Heart left ventricle (tissue), 16 donors: Measurements from ENCODE around the gene NLK. TPM values are rescaled to one million over a fixed set of nuclear protein-coding genes. Genes with fewer than 3 reads are reported as not detected.

Experiments
- ATAC-seq, 4 donors: fragments of 200-7000 bp; cut with Tn5 transposase; one replicate each; pipeline ENCODE4 v1.9.1; 2020 to 2022; ENCODE audit warnings: moderate library complexity in 4 of 4, mild to moderate bottlenecking in 3 of 4, moderate number of reproducible peaks in 1 of 4
- DNase-seq, 5 donors: peaks; one replicate each; pipeline ENCODE4 v3.0.0-alpha.2; 2020
- H3K27ac ChIP-seq, 12 donors: fragments of 200-600 bp; sonication (generic) in 4 of 12; one replicate each; pipeline versions ENCODE4 v1.5.0 to v1.8.0; 2016 to 2022; ENCODE audit warnings: mild to moderate bottlenecking in 2 of 12
- H3K27me3 ChIP-seq, 9 donors: fragments of 200-600 bp; sonication (generic) in 2 of 9; one replicate each; pipeline versions ENCODE4 v1.5.1 to v1.8.0; 2016 to 2022; ENCODE audit warnings: mild to moderate bottlenecking in 3 of 9
- H3K36me3 ChIP-seq, 9 donors: fragments of 200-600 bp; sonication (generic) in 2 of 9; one replicate each; pipeline versions ENCODE4 v1.5.0 to v1.8.0; 2018 to 2022; ENCODE audit warnings: mild to moderate bottlenecking in 2 of 9
- H3K4me1 ChIP-seq, 12 donors: fragments of 200-600 bp; sonication (generic) in 4 of 12; one replicate each; pipeline versions ENCODE4 v1.5.0 to v1.8.0; 2016 to 2022; ENCODE audit warnings: mild to moderate bottlenecking in 3 of 12
- H3K4me3 ChIP-seq, 12 donors: fragments of 200-600 bp; sonication (generic) in 4 of 12; one replicate each; pipeline versions ENCODE4 v1.5.0 to v1.8.0; 2017 to 2022; ENCODE audit warnings: mild to moderate bottlenecking in 9 of 12, moderate library complexity in 4 of 12
- H3K9me3 ChIP-seq, 12 donors: fragments of 200-600 bp; sonication (generic) in 4 of 12; one replicate each; pipeline versions ENCODE4 v1.5.0 to v1.8.0; 2016 to 2022; ENCODE audit warnings: mild to moderate bottlenecking in 1 of 12
- POLR2A ChIP-seq, 2 donors: fragments of 450-650 bp; IDR thresholded peaks; one replicate each; pipeline ENCODE4 v1.6.1; 2017; ENCODE audit warnings: antibody characterized with exemption in 2 of 2, mild to moderate bottlenecking in 2 of 2, moderate library complexity in 2 of 2
- WGBS, 4 donors: extraction: QIAGEN DNeasy Blood & Tissue Kit in 2 of 4; methylation state at CpG; one replicate each; pipeline versions ENCODE4 v1.1.5 to v1.1.7; 2013 to 2018; 5-methylcytosine and 5-hydroxymethylcytosine counted together
- intact Hi-C, 10 donors: fragments of 100-400 bp; cut with DNase I; formaldehyde crosslinking; loops; one replicate each; pipeline versions ENCODE4 v1.11.1 to v1.14.2; 2022
- polyA plus RNA-seq, 2 donors: library from polyadenylated mRNA; stranded (reverse); fragments of 200-250 nt; gene quantifications; one replicate each; pipeline ENCODE4 v1.2.3, GENCODE V29; 2013
- total RNA-seq, 9 donors: library from RNA; depleted of rRNA in 2 of 9; stranded (reverse); fragments of >200 nt in 2 of 9; fragmentation: NEBNext Ultra II Directional in 3 of 9; extraction: Animal tissue kit (Norgen Biotek cat#: 25700) in 3 of 9; gene quantifications; one replicate each; pipeline versions ENCODE4 v1.1.0 to v1.2.4, GENCODE V29; 2016 to 2023
- TF ChIP-seq, protein P1 (sequence below), 12 donors: fragments of 200-600 bp; sonication (generic) in 4 of 12; IDR thresholded peaks; one replicate each; pipeline versions ENCODE4 v1.5.0 to v1.8.0; 2018 to 2022; ENCODE audit warnings: antibody characterized with exemption in 12 of 12, mild to moderate bottlenecking in 5 of 12
- donor health status: ischemic (EF 13 %, LVEDD 7.1; RV severe dilation, severe dysfunction).
- donor health status: healthy with polysubstance abuse.
- donor health status: DM: no; HTN: yes; CAD: no.
- donor health status: DM: no; HTN: no; CAD: no.
- donor health status: ischemic (EF 25% LVEDD 6.9; RV normal size, moderate dysfunction).
- donor health status: ischemic (EF 25% LVEDD 5.7; RV mildly dilated, moderate dysfunction).
- donor health status: healthy.
- donor health status: DM: yes; HTN: yes; CAD: no.
- donor health status: ischemic (EF 35%, LVEDD 5.7; RV mildly dilated, moderate dysfunction).
- donor health status: nonischemic (EF 11% LVEDD 7.7; RV severe dilation, severe dysfunction).
- donor health status: DM: yes; HTN: yes; CAD: no.
- donor health status: PGD.
- donor health status: ischemic (EF 29% LVEDD 5.4; RV normal size, mild dysfunction).
- donor health status: nonischemic (EF 23%, LVEDD 6.1; RV moderate dilation, normal function).

NLK gene
- total and polyA plus RNA-seq, 11 donors = 8.1 to 29.1 (median 20.0) TPM

DNA sequence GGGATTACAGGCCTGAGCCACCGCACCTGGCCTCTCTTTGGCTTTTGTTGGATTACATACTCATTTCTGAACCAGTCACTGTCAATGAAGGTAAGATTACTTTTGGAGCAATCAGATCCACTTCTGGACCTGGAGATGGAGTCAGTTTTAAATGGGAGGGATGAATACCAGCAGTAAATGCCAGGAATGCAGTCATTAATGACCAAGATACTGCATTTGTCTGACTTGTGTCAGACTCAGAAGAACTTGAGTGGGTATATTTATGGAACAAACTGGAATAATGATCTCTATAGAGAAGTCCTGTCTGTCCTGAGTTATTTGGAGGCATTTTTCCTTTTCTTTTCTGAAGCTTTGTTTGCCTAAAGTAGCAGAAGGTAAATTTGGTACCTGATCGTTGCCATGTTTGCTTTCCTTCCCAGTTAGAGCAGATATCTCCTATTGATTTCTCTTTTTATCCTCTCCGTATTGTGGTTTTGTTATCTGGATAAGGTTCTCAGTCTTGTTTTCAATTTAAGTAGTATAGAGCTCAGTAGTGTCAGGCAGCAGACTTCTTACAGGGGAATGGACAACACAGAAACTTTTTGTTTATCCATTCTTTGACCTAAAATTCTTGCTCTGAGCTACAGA, 10.7 kb downstream of the NLK start:
- Histone ChIP-seq H3K4me1 (peaks cover 4 to 76% (median 43%) of the 10 kb centered on the region in 12 donors), H3K9me3 (no peaks in the 10 kb centered on the region), H3K27me3 (no peaks in the 10 kb centered on the region), H3K36me3 (no peaks in the 10 kb centered on the region), H3K4me3 (no peak overlapping the region), H3K27ac (peak overlapping the region in 3 of 12 donors; percentile 17 to 44 (median 17))
- TF ChIP-seq, protein P1, sequence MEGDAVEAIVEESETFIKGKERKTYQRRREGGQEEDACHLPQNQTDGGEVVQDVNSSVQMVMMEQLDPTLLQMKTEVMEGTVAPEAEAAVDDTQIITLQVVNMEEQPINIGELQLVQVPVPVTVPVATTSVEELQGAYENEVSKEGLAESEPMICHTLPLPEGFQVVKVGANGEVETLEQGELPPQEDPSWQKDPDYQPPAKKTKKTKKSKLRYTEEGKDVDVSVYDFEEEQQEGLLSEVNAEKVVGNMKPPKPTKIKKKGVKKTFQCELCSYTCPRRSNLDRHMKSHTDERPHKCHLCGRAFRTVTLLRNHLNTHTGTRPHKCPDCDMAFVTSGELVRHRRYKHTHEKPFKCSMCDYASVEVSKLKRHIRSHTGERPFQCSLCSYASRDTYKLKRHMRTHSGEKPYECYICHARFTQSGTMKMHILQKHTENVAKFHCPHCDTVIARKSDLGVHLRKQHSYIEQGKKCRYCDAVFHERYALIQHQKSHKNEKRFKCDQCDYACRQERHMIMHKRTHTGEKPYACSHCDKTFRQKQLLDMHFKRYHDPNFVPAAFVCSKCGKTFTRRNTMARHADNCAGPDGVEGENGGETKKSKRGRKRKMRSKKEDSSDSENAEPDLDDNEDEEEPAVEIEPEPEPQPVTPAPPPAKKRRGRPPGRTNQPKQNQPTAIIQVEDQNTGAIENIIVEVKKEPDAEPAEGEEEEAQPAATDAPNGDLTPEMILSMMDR (IDR thresholded peaks at IDR 0.05) = no peak
- TF ChIP-seq POLR2A (IDR thresholded peaks at IDR 0.05) = no peak
- ATAC-seq = no peak
- intact Hi-C loops = no loop called here
- 57 to 62% (median 60%) methylated on average over 3 of the region's 3 CpGs for WGBS, 4 donors
- DNase-seq = no peak

DNA sequence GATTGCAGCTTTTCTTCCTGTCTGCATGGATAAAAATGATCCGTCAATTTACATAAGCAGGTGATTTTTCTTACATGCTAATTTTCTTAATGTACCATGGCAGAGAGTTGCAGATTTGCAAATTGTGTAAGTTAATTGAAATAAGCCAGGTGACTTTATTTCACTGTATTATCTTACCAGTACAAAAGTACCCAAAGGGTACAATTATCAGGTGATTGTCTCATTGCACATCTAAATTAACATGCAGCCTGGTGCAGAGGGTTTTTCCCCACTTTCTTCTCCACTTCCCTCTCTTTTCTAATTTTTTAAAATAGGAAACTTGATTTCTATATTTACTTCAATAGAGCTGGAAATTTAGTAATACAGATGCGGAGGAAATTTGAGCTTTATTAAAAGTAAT, 11.2 kb downstream of the NLK start:
- 77 to 84% (median 81%) methylated on average over 2 of the region's 2 CpGs for WGBS, 4 donors
- H3K27me3 ChIP-seq = no peaks in the 10 kb centered on the region
- no peak for DNase-seq
- no peak for TF ChIP-seq POLR2A (IDR thresholded peaks at IDR 0.05)
- TF ChIP-seq, protein P1 (IDR thresholded peaks at IDR 0.05) = no peak
- H3K36me3 ChIP-seq = no peaks in the 10 kb centered on the region
- H3K9me3 ChIP-seq = no peaks in the 10 kb centered on the region
- no peak overlapping the region for H3K27ac ChIP-seq
- intact Hi-C loops = no loop called here
- no peak overlapping the region for H3K4me3 ChIP-seq
- peaks cover 4 to 75% (median 43%) of the 10 kb centered on the region in 12 donors for H3K4me1 ChIP-seq
- no peak for ATAC-seq

DNA sequence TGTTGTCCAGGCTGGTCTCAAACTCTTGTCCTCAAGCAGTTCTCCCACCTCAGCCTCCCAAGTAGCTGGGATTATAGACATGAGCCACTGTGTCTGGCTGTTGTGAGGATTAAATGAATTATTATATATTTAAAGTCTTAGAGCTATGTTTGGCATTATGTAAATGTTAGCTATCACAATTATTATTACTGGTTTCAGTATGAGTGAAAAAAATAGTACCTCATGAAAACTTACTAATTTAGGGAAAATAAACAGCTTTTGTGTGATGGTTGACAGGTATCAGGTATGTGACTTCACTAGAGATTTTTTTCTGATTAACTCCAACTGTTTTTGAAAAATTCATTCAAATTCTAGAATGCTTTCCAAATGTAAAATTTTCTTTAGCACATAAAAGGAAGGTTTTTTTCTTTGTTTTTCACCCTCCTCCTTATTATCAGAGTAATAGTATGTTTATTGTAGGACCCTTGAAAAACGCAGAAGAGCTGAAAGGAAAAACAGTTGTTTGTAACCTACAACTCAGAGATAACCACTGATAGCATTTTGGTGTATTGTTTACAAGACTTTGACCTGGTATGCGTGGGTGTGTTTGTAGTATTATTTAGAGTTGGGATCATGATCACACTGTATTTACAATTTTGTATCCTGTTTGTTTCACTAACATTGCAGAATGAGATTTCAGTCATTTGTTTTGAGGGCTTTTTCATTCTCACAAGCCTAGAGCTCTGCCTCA, 13.2 kb downstream of the NLK start:
- Histone ChIP-seq H3K27ac (no peak overlapping the region), H3K4me1 (peaks cover 4 to 69% (median 45%) of the 10 kb centered on the region in 12 donors), H3K27me3 (no peaks in the 10 kb centered on the region), H3K36me3 (no peaks in the 10 kb centered on the region), H3K4me3 (no peak overlapping the region), H3K9me3 (no peaks in the 10 kb centered on the region)
- ATAC-seq (no peak), DNase-seq (no peak)
- intact Hi-C loops = no loop called here
- TF ChIP-seq POLR2A (IDR thresholded peaks at IDR 0.05) = no peak
- TF ChIP-seq, protein P1 (IDR thresholded peaks at IDR 0.05) = no peak
- 60 to 65% (median 63%) methylated on average over 2 of the region's 2 CpGs for WGBS, 4 donors

DNA sequence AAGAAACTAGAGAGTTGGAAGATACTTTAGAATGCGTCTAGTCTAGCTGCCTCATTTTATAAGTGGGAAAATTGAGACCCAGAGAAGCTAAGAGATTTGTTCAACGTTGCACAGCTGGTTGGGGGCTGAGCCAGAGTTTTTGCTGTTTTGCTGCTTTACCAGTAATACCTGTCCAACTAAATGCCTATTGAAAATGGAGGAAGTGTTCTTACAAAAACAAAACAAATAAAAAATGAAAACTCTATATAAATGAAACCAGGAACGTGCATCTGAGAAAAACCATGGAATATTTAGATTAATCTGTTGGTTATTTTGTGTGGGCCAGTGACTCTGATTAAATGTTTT, 13.8 kb downstream of the NLK start:
- no peaks in the 10 kb centered on the region for H3K27me3 ChIP-seq
- H3K4me3 ChIP-seq = no peak overlapping the region
- H3K4me1 ChIP-seq = peaks cover 4 to 69% (median 45%) of the 10 kb centered on the region in 12 donors
- 74 to 79% (median 76%) methylated on average over 3 of the region's 3 CpGs for WGBS, 4 donors
- ATAC-seq (no peak), DNase-seq (no peak)
- TF ChIP-seq, protein P1 (IDR thresholded peaks at IDR 0.05) = no peak
- TF ChIP-seq POLR2A (IDR thresholded peaks at IDR 0.05) = no peak
- no peaks in the 10 kb centered on the region for H3K36me3 ChIP-seq
- no peaks in the 10 kb centered on the region for H3K9me3 ChIP-seq
- no peak overlapping the region for H3K27ac ChIP-seq
- intact Hi-C loops = no loop called here
